Neuronal stem cell (in vitro differentiated cells): ENCODE results near the gene OPN4.

ENCODE experiments used
- DNase-seq: peaks from one replicate; pipeline ENCODE4 v3.0.0-alpha.2; 2013; ENCODE audit warnings: low spot score
- H2AFZ ChIP-seq: one replicate; pipeline ENCODE4 v1.6.1; 2013; ENCODE audit warnings: mild to moderate bottlenecking, low read length, inconsistent platforms
- H2AK5ac ChIP-seq: 2 replicates; pipeline ENCODE4 v1.6.1; 2013; ENCODE audit warnings: low read depth, mild to moderate bottlenecking, inconsistent platforms, low read length, moderate library complexity, mixed read lengths
- H2BK120ac ChIP-seq: 2 replicates; pipeline ENCODE4 v1.6.1; 2013; ENCODE audit warnings: low read depth, mild to moderate bottlenecking, inconsistent platforms, low read length, moderate library complexity, mixed read lengths
- H2BK12ac ChIP-seq: one replicate; pipeline ENCODE4 v1.6.1; 2013; ENCODE audit warnings: low read length, inconsistent platforms
- H2BK15ac ChIP-seq: 2 replicates; pipeline ENCODE4 v1.6.1; 2013; ENCODE audit warnings: mild to moderate bottlenecking, low read length, inconsistent platforms, mixed read lengths
- H2BK5ac ChIP-seq: one replicate; pipeline ENCODE4 v1.6.1; 2013; ENCODE audit warnings: inconsistent platforms, mild to moderate bottlenecking, low read length, moderate library complexity
- H3K14ac ChIP-seq: one replicate; pipeline ENCODE4 v1.6.1; 2013; ENCODE audit warnings: low read length, inconsistent platforms
- H3K18ac ChIP-seq: 2 replicates; pipeline ENCODE4 v1.6.1; 2013; ENCODE audit warnings: low read length, inconsistent platforms
- H3K23ac ChIP-seq: 2 replicates; pipeline ENCODE4 v1.6.1; 2013; ENCODE audit warnings: low read depth, mild to moderate bottlenecking, mixed read lengths, low read length, inconsistent platforms; ENCODE audit not compliant: poor library complexity
- H3K27ac ChIP-seq: replicated peaks from 3 replicates; pipeline ENCODE4 v1.5.1; 2013; ENCODE audit warnings: low read length, inconsistent platforms
- H3K27me3 ChIP-seq, 3 experiments: 2 replicates each; pipeline ENCODE4 v1.6.1; 2013; ENCODE audit warnings: low read length in 3 of 3, mild to moderate bottlenecking in 2 of 3, inconsistent platforms in 1 of 3, low read depth in 1 of 3, mixed read lengths in 1 of 3, moderate library complexity in 1 of 3; ENCODE audit not compliant: control insufficient read depth in 3 of 3, insufficient read depth in 3 of 3
- H3K36me3 ChIP-seq, 2 donors: replicated peaks in 1 of 2; 2 replicates each; pipeline ENCODE4 v1.6.1; 2013; ENCODE audit warnings: low read length in 2 of 2; ENCODE audit not compliant: control insufficient read depth in 2 of 2, insufficient read depth in 2 of 2
- H3K4ac ChIP-seq: 2 replicates; pipeline ENCODE4 v1.6.1; 2013; ENCODE audit warnings: inconsistent platforms, mild to moderate bottlenecking, low read length, moderate library complexity
- H3K4me1 ChIP-seq, 2 donors: 1 replicate in 1 of 2; 2 replicates in 1 of 2; pipeline ENCODE4 v1.6.1; 2013; ENCODE audit warnings: low read length in 2 of 2, low read depth in 1 of 2; ENCODE audit not compliant: control insufficient read depth in 2 of 2, insufficient read depth in 1 of 2
- H3K4me2 ChIP-seq: one replicate; pipeline ENCODE4 v1.6.1; 2013; ENCODE audit warnings: mild to moderate bottlenecking, low read length, inconsistent platforms; ENCODE audit not compliant: insufficient read depth, poor library complexity, severe bottlenecking
- H3K4me3 ChIP-seq, 2 donors: 2 replicates each; pipeline ENCODE4 v1.5.1; 2013; ENCODE audit warnings: low read length in 2 of 2, mild to moderate bottlenecking in 2 of 2, inconsistent platforms in 1 of 2, moderate library complexity in 1 of 2
- H3K79me1 ChIP-seq: one replicate; pipeline ENCODE4 v1.6.1; 2013; ENCODE audit warnings: low read depth, mild to moderate bottlenecking, inconsistent platforms, low read length, moderate library complexity
- H3K9ac ChIP-seq: one replicate; pipeline ENCODE4 v1.6.1; 2013; ENCODE audit warnings: mild to moderate bottlenecking, low read depth, low read length, inconsistent platforms; ENCODE audit not compliant: poor library complexity
- H3K9me3 ChIP-seq, 2 donors: replicated peaks in 1 of 2; 2 replicates each; pipeline versions ENCODE3 to v1.6.1; 2013; ENCODE audit warnings: low read length in 2 of 2, mild to moderate bottlenecking in 2 of 2, inconsistent platforms in 1 of 2, low read depth in 1 of 2, mixed read lengths in 1 of 2, moderate library complexity in 1 of 2; ENCODE audit not compliant: control insufficient read depth in 2 of 2, insufficient read depth in 1 of 2
- H4K8ac ChIP-seq: one replicate; pipeline ENCODE4 v1.6.1; 2013; ENCODE audit warnings: low read depth, mild to moderate bottlenecking, inconsistent platforms, low read length, moderate library complexity
- H4K91ac ChIP-seq: one replicate; pipeline ENCODE4 v1.6.1; 2013; ENCODE audit warnings: low read length, low read depth, mild to moderate bottlenecking, inconsistent platforms; ENCODE audit not compliant: poor library complexity
- WGBS, 2 donors: extraction: QIAGEN DNeasy Blood & Tissue Kit; methylation state at CpG; one replicate each; pipeline ENCODE4 v1.1.7; 2013; ENCODE audit warnings: missing lambda C conversion rate in 2 of 2, mixed read lengths in 1 of 2; ENCODE audit not compliant: insufficient read length in 2 of 2, insufficient replicate concordance in 1 of 2; ENCODE audit errors: extremely low coverage in 2 of 2; 5-methylcytosine and 5-hydroxymethylcytosine counted together

OPN4 gene

GRCh38 chr10:86662186-86663045 lies 8.1 kb downstream of the OPN4 start:
- peaks cover 2% of the 10 kb centered on the region for H3K79me1 ChIP-seq
- DNase-seq: no peak
- no peak overlapping the region for H3K14ac ChIP-seq
- no peak overlapping the region for H4K91ac ChIP-seq
- H2AFZ ChIP-seq: no peak overlapping the region
- H3K27me3 ChIP-seq: peaks cover 0 to 34% (median 0%) of the 10 kb centered on the region in 3 experiments
- peak overlapping the region; percentile 58 for H2BK12ac ChIP-seq
- no peak overlapping the region for H3K23ac ChIP-seq
- no peak overlapping the region for H2BK120ac ChIP-seq
- H3K36me3 ChIP-seq: no peaks in the 10 kb centered on the region
- no peak overlapping the region for H3K9ac ChIP-seq
- H3K18ac ChIP-seq: peak overlapping the region; percentile 65
- H4K8ac ChIP-seq: no peak overlapping the region
- no peak overlapping the region for H3K4ac ChIP-seq
- H3K27ac ChIP-seq: no peak overlapping the region
- peak overlapping the region; percentile 55 for H2BK15ac ChIP-seq
- H2BK5ac ChIP-seq: no peak overlapping the region
- peak overlapping the region; percentile 86 for H2AK5ac ChIP-seq
- no peaks in the 10 kb centered on the region for H3K9me3 ChIP-seq
- no CpG with 5 or more reads among the region's 19 CpGs for WGBS, 2 donors
- peaks cover 11 to 18% of the 10 kb centered on the region in 2 donors for H3K4me1 ChIP-seq
- H3K4me3 ChIP-seq: no peak overlapping the region
- H3K4me2 ChIP-seq: no peak overlapping the region

- Histone ChIP-seq H3K27ac (no peak overlapping the region), H3K23ac (no peak overlapping the region), H3K79me1 (peaks cover 2% of the 10 kb centered on the region), H3K9ac (no peak overlapping the region), H3K14ac (no peak overlapping the region), H3K4ac (no peak overlapping the region), H2BK120ac (no peak overlapping the region), H2BK5ac (no peak overlapping the region), H3K4me3 (no peak overlapping the region), H3K4me2 (no peak overlapping the region), H2AK5ac (peak overlapping the region; percentile 66), H2AFZ (no peak overlapping the region), H4K8ac (no peak overlapping the region), H3K18ac (no peak overlapping the region), H2BK15ac (no peak overlapping the region), H2BK12ac (no peak overlapping the region), H3K4me1 (peaks cover 13 to 20% of the 10 kb centered on the region in 2 donors), H3K9me3 (no peaks in the 10 kb centered on the region), H3K36me3 (no peaks in the 10 kb centered on the region), H4K91ac (no peak overlapping the region), H3K27me3 (peaks cover 0 to 40% (median 0%) of the 10 kb centered on the region in 3 experiments)
- DNase-seq: no peak
- WGBS, 2 donors: no CpG with 5 or more reads among the region's 8 CpGs
These were observed 8.6 kb downstream of the OPN4 start for GRCh38 chr10:86663046-86663345.

- H2AFZ ChIP-seq: no peak overlapping the region
These were observed 9.4 kb downstream of the OPN4 start for GRCh38 chr10:86663576-86664339.

More at GRCh38 chr10:86663576-86664339, 9.4 kb downstream of the OPN4 start:
- peaks cover 2% of the 10 kb centered on the region for H3K79me1 ChIP-seq
- no peaks in the 10 kb centered on the region for H3K9me3 ChIP-seq
- H3K36me3 ChIP-seq: no peaks in the 10 kb centered on the region
- no peak overlapping the region for H3K23ac ChIP-seq
- peaks cover 0 to 41% (median 0%) of the 10 kb centered on the region in 3 experiments for H3K27me3 ChIP-seq
- no peak overlapping the region for H3K9ac ChIP-seq
- H2BK5ac ChIP-seq: peak overlapping the region; percentile 35
- H3K4me1 ChIP-seq: peaks cover 21 to 27% of the 10 kb centered on the region in 2 donors
- peak overlapping the region; percentile 76 for H3K4ac ChIP-seq
- no peak for DNase-seq
- H2AK5ac ChIP-seq: peak overlapping the region; percentile 70
- peak overlapping the region; percentile 1 for H2BK12ac ChIP-seq
- H4K8ac ChIP-seq: peak overlapping the region; percentile 23
- peak overlapping the region; percentile 27 for H3K18ac ChIP-seq
- H3K4me2 ChIP-seq: no peak overlapping the region
- no CpG with 5 or more reads among the region's 10 CpGs for WGBS, 2 donors
- H4K91ac ChIP-seq: peak overlapping the region; percentile 38
- peak overlapping the region; percentile 81 for H2BK15ac ChIP-seq
- no peak overlapping the region for H2BK120ac ChIP-seq
- H3K27ac ChIP-seq: no peak overlapping the region
- H3K4me3 ChIP-seq: no peak overlapping the region
- no peak overlapping the region for H3K14ac ChIP-seq
